Stomach smooth muscle (tissue), 2 donors: ENCODE results near the gene ACADSB.

Experiments used
- H3K27ac ChIP-seq: one replicate; pipeline ENCODE4 v1.7.0; 2013; ENCODE audit warnings: mild to moderate bottlenecking, low read length, inconsistent platforms
- H3K27me3 ChIP-seq, 2 donors: one replicate each; pipeline ENCODE4 v1.7.0; 2013; ENCODE audit warnings: low read length in 2 of 2; ENCODE audit not compliant: insufficient read depth in 2 of 2, control insufficient read depth in 1 of 2
- H3K36me3 ChIP-seq, 2 donors: one replicate each; pipeline ENCODE4 v1.7.0; 2013; ENCODE audit warnings: low read length in 2 of 2; ENCODE audit not compliant: control insufficient read depth in 2 of 2, insufficient read depth in 2 of 2
- H3K4me1 ChIP-seq: one replicate; pipeline ENCODE4 v1.7.0; 2013; ENCODE audit warnings: low read length; ENCODE audit not compliant: control insufficient read depth, insufficient read depth
- H3K4me3 ChIP-seq, 2 donors: one replicate each; pipeline ENCODE4 v1.7.0; 2013; ENCODE audit warnings: low read length in 2 of 2
- H3K9ac ChIP-seq, 2 donors: one replicate each; pipeline ENCODE4 v1.7.0; 2013; ENCODE audit warnings: low read length in 2 of 2, mild to moderate bottlenecking in 1 of 2
- H3K9me3 ChIP-seq, 2 donors: one replicate each; pipeline ENCODE4 v1.7.0; 2013; ENCODE audit warnings: low read length in 2 of 2; ENCODE audit not compliant: control insufficient read depth in 2 of 2
- donor health status: healthy.
- donor health status: Pancreatic carcinoma.

ACADSB gene

DNA sequence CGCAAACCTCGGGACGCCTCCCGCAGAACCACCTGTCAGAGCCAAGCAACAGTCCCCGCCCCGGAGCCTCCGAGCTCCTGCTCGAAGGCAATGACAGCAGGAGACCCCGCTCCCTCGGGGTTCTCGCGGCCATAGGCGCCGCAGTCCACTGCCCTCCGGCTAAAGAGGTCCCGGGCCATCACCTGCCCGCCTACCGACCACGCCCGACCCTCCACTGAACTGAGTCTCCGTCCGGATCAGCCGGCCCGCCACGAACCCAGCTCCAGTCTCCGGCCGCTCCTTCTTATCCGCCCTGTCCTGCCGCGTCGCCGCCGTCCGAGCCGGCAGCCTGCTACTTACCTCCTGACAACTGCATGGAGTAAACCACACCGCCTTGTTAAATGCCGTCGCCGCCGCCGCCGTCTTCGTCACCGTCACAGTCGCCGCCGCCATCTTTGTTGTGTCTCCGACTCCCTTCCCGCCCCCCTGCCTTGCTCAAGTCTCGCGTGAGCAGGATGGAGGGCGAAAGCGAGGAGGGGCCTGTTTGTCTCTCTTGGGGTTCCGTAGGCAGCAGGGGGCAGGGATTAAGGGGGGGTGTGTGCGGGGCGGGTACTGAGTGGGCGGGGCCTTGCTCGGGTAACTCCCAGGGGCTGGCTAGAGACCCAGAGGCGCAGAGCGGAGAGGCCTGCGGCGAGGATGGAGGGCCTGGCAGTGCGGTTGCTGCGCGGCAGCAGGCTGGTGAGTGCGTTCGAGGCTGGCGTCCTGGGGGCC, at the start of gene ACADSB, which contains the start of gene IKZF5:
Gene ACADSB, plus strand, starts transcription at position 652 of the 750 bp plus-strand sequence. Its CDS starts 24 bp downstream, at position 676.
Gene IKZF5, minus strand, starts transcription at position 441 of the 750 bp plus-strand sequence. CDS start 10,170 bp downstream, outside the sequence.
- Histone ChIP-seq H3K4me3 (peak within 1 kb of the TSS; percentile 82 to 91), H3K27me3 (no peaks in the 10 kb centered on the region), H3K36me3 (no peaks in the 10 kb centered on the region), H3K9ac (peak within 1 kb of the TSS; percentile 87 to 93), H3K27ac (peak within 1 kb of the TSS; percentile 89), H3K4me1 (peaks cover 18% of the 10 kb centered on the region), H3K9me3 (no peaks in the 10 kb centered on the region)

DNA sequence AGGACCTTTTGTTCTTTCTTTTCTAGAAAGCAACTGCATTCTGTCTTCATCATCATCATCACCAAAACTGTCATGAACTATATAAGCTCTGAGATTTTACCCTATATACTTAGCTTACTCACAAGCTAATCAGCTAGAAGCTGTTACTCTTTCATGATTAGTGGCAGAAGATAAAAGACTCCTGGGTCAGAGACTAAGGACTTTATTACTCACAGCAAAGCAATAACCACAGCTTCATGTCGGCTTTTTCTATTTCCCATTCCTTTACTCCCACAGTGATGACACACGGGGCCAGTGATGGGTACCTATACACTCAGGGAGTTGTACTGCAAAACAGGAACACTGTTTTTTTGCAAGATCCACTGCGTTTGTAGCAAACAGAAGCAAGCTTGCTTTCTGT, 46.4 kb upstream of the ACADSB start:
- no peak overlapping the region for H3K27ac ChIP-seq
- peaks cover 6 to 7% of the 10 kb centered on the region in 2 donors for H3K9me3 ChIP-seq
- H3K36me3 ChIP-seq, result no peaks in the 10 kb centered on the region
- H3K4me3 ChIP-seq, result no peak overlapping the region
- no peaks in the 10 kb centered on the region for H3K27me3 ChIP-seq
- H3K4me1 ChIP-seq, result no peaks in the 10 kb centered on the region
- H3K9ac ChIP-seq, result no peak overlapping the region

DNA sequence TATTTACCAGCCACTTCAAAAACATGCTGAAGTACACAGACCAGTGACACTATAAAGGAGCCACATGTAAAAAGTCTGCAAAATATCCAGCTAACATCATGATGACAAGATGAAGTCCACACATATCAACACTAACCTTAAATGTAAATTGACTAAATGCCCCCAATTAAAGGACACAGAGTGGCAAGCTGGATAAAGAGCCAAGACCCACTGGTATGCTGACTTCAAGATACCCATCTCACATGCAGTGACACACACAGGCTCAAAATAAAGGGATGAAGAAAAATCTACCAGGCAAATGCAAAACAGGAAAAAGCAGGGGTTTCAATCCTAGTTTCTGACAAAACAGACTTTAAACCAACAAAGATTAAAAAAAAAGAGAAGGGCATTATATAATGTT, 41.9 kb upstream of the ACADSB start:
- H3K27me3 ChIP-seq, result no peaks in the 10 kb centered on the region
- no peaks in the 10 kb centered on the region for H3K4me1 ChIP-seq
- H3K9ac ChIP-seq, result no peak overlapping the region

DNA sequence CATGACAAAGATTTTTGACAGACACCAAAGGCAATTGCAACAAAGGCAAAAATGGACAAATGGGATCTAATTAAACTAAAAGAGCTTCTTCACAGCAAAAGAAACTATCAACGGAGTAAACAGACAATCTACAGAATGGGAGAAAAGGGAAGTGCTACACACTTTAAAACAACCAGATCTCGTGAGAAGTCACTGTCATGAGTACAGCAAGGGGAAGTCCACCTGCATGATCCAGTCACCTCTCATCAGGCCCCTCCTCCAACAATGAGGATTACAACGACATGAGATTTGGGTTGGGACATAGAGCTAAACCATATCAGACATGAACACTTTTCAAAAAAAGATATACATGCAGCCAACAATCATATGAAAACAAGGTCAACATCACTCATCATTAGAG, 40.1 kb upstream of the ACADSB start:
- Histone ChIP-seq H3K4me1 (no peaks in the 10 kb centered on the region), H3K9ac (no peak overlapping the region), H3K27me3 (no peaks in the 10 kb centered on the region), H3K36me3 (no peaks in the 10 kb centered on the region), H3K9me3 (peaks cover 6 to 7% of the 10 kb centered on the region in 2 donors), H3K4me3 (no peak overlapping the region), H3K27ac (no peak overlapping the region)

More for the DNA sequence above, 41.9 kb upstream of the ACADSB start:
- no peak overlapping the region for H3K27ac ChIP-seq
- H3K4me3 ChIP-seq, result no peak overlapping the region
- H3K9me3 ChIP-seq, result peaks cover 6 to 7% of the 10 kb centered on the region in 2 donors
- no peaks in the 10 kb centered on the region for H3K36me3 ChIP-seq

DNA sequence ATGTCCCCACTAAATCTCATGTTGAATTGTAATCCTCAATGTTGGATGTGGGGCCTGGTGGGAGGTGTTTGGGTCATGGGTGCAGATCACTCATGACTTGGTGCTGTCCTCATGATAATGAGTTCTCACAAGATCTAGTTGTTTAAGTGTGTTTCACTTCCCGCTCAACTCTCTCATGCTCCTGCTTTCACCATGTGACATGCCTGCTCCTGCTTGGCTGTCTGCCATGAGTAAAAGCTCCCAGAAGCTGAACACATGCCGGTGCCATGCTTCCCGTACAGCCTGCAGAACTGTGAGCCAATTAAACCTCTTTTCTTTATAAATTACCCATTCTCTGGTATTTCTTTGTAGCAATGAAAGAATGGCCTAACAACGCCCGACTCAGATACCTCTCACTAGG, 34.8 kb upstream of the ACADSB start:
- Histone ChIP-seq H3K4me3 (no peak overlapping the region), H3K4me1 (no peaks in the 10 kb centered on the region), H3K36me3 (no peaks in the 10 kb centered on the region), H3K9ac (no peak overlapping the region), H3K9me3 (no peaks in the 10 kb centered on the region), H3K27ac (no peak overlapping the region), H3K27me3 (peaks cover 0 to 2% of the 10 kb centered on the region in 2 donors)

DNA sequence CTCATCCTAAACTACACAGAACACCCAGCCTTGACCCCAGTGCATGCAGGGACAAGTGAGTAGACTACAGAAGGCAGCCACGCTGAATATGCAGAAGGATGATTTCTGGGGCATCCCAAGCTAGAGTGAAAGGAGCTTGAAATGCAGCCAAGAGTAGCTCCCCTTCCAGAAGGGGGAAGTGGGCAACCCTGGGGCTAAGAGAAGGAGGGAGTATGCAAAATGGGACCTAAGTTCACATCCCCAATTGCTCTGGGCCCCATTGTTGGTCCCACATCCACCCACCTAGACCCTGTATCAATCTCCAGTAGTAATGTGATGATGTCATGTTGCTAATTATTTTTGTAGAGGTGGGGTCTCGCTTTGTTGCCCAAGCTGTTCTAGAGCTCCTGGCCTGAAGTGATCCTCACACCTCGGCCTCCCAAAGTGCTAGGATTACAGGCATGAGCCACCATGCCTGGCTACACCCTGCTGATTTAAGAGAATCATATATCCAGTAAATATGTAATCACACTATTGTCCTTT, 34.2 kb upstream of the ACADSB start:
- no peak overlapping the region for H3K27ac ChIP-seq
- peaks cover 3% of the 10 kb centered on the region for H3K4me1 ChIP-seq
- no peaks in the 10 kb centered on the region for H3K9me3 ChIP-seq
- H3K36me3 ChIP-seq, result no peaks in the 10 kb centered on the region
- H3K9ac ChIP-seq, result no peak overlapping the region
- peaks cover 0 to 2% of the 10 kb centered on the region in 2 donors for H3K27me3 ChIP-seq
- no peak overlapping the region for H3K4me3 ChIP-seq

DNA sequence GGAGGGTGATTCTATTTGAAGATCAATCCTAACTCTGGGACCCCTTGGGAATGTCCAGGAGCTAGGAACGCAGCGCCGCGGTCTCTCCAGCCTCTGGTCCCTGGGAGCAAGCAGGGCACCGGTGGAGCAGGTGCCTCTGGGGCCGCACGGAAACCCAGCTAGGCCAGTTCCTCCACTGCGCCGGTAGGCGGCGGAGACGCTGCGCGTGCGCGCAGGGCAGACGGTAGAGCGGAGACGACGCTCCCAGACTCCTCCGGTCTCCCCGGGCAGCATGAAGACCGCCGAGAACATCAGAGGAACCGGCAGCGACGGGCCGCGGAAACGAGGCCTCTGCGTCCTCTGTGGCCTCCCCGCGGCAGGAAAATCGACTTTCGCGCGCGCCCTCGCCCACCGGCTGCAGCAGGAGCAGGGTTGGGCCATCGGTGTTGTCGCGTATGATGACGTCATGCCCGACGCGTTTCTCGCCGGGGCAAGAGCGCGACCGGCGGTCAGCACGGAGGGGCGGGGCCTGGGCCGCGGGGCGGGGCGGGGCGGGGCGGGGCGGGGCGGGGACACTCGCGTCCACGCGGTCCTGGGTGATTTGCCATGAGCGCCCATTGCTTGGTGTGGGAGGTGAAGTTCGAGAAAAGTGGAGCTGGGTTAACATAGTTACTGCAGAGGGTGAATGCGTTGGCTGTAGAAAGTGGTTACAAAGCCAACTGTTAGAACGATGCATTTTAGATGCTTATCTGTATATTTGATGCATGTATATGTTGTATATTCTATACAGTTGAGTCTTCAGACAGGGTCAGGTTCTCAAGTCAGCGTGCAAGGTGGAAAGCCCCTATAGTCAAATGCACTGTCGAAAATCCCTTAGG, 28.4 kb upstream of the ACADSB start, which contains the start of gene PSTK:
Gene PSTK, plus strand, starts transcription at position 193 of the 857 bp plus-strand sequence. Its CDS starts 79 bp downstream, at position 272.
- Histone ChIP-seq H3K4me1 (peaks cover 12% of the 10 kb centered on the region), H3K27me3 (no peaks in the 10 kb centered on the region), H3K9ac (peak within 1 kb of the TSS; percentile 88 to 89), H3K27ac (peak within 1 kb of the TSS; percentile 79), H3K36me3 (no peaks in the 10 kb centered on the region), H3K4me3 (peak within 1 kb of the TSS; percentile 84 to 90), H3K9me3 (no peaks in the 10 kb centered on the region)

DNA sequence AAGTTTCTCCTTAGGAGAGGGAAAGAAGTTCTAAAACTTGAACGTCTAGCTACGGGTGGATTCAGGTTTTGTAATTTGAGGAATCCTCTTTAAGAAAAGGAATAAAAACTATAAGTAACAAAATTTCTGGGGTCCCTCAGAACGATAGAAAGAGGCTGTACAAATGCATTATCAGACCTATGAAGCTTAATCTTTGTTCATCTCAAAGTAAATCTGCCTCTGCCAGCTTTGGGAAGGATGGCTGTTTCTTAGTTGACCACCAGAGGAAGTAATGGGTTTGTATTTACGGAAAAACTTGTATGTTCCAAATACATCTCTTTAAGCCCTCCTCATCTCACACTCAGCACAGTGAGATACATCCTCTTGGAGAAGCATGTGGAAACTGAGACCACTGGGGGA, 27.7 kb upstream of the ACADSB start:
- H3K27me3 ChIP-seq, result no peaks in the 10 kb centered on the region
- H3K9me3 ChIP-seq, result no peaks in the 10 kb centered on the region
- H3K4me1 ChIP-seq, result peaks cover 12% of the 10 kb centered on the region
- peak overlapping the region; percentile 76 to 90 for H3K4me3 ChIP-seq
- no peaks in the 10 kb centered on the region for H3K36me3 ChIP-seq
- H3K27ac ChIP-seq, result no peak overlapping the region
- no peak overlapping the region for H3K9ac ChIP-seq

DNA sequence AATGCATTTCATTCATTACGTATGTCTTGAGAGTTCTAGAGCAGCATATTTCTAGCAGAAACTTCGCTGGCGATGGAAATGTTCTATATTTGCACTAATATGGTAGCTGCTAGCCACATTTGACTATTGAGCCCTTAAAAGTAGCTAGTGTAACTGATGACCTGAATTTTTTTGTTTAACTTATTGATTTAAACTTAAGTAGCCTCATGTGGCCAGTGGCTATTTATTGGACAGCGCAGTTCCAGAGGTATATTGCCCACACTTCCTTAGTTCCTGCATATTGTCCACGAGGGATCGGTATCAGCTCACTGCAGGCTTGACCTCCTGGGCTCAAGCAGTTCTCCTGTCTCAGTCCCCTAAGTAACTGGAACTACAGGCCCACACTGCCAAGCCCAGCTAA, 24.9 kb upstream of the ACADSB start:
- Histone ChIP-seq H3K36me3 (no peaks in the 10 kb centered on the region), H3K9ac (no peak overlapping the region), H3K9me3 (no peaks in the 10 kb centered on the region), H3K4me1 (peaks cover 12% of the 10 kb centered on the region), H3K4me3 (no peak overlapping the region), H3K27ac (no peak overlapping the region), H3K27me3 (no peaks in the 10 kb centered on the region)

DNA sequence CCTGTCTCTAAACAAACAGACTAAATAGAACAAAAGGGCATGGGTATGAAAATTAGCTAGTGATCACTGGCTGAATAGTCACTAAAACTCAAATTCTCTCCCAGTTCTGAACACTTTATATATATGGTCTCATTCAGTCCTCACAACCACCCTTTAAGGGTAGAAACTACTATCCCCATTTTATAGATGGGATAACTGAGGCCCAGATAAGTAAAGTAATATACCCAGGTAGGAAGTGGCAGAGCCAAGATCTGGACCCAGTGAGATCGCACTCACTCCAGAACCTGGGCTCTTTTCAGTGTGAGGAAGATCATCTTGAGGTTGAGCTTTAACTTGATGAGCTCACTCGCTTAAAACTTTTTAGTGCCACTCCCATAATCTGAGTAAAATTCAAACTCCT, 24.1 kb upstream of the ACADSB start:
- Histone ChIP-seq H3K9me3 (no peaks in the 10 kb centered on the region), H3K36me3 (no peaks in the 10 kb centered on the region), H3K4me1 (peaks cover 8% of the 10 kb centered on the region), H3K9ac (no peak overlapping the region), H3K27me3 (no peaks in the 10 kb centered on the region), H3K27ac (no peak overlapping the region), H3K4me3 (no peak overlapping the region)
